Activated naive CD8-positive, alpha-beta T cell treated with anti-CD3 and anti-CD28 coated beads, Interleukin-2, amount 50 U/mL, for 24 hours (primary cell): Measurements from ENCODE around the gene MANEAL.
"Not testable (repeated sequence)": the region's sequence is repeated elsewhere in the genome, so short reads cannot be mapped to it uniquely, and the experiment has no call there.

Source experiments
- ATAC-seq: fragments of 150-1000 bp; cut with Tn5 transposase; one replicate; pipeline ENCODE4 v1.10.0; 2021
- DNase-seq: peaks from one replicate; pipeline ENCODE4 v3.0.0; 2021
- H3K27ac Mint-ChIP-seq: one replicate; pipeline ENCODE4 v1.8.0; 2021; ENCODE audit warnings: mild to moderate bottlenecking, mixed read lengths
- H3K27me3 Mint-ChIP-seq: one replicate; pipeline ENCODE4 v1.8.0; 2021; ENCODE audit warnings: mixed read lengths
- H3K36me3 Mint-ChIP-seq: one replicate; pipeline ENCODE4 v1.8.0; 2021; ENCODE audit warnings: low read depth, mixed read lengths
- H3K4me1 Mint-ChIP-seq: one replicate; pipeline ENCODE4 v1.8.0; 2021; ENCODE audit warnings: mixed read lengths
- H3K4me3 Mint-ChIP-seq: one replicate; pipeline ENCODE4 v1.8.0; 2021; ENCODE audit warnings: mild to moderate bottlenecking, moderate library complexity, mixed read lengths
- H3K9me3 Mint-ChIP-seq: one replicate; pipeline ENCODE4 v1.8.0; 2021; ENCODE audit warnings: mixed read lengths

Gene MANEAL

GRCh38 chr1:37764888-37765441, 28.7 kb upstream of the MANEAL start, which contains the start of gene EPHA10:
EPHA10 (minus strand) TSS chr1:37765120; CDS start chr1:37765066, 54 bp downstream.
- Mint-ChIP-seq H3K36me3 (peaks cover 2% of the 10 kb centered on the region), H3K27me3 (peaks cover 76% of the 10 kb centered on the region), H3K9me3 (no peaks in the 10 kb centered on the region), H3K4me1 (peaks cover 17% of the 10 kb centered on the region), H3K4me3 (peak within 1 kb of the TSS; percentile 38), H3K27ac (no peak within 1 kb of the TSS)
- DNase-seq (no peak), ATAC-seq (no peak)

DNA sequence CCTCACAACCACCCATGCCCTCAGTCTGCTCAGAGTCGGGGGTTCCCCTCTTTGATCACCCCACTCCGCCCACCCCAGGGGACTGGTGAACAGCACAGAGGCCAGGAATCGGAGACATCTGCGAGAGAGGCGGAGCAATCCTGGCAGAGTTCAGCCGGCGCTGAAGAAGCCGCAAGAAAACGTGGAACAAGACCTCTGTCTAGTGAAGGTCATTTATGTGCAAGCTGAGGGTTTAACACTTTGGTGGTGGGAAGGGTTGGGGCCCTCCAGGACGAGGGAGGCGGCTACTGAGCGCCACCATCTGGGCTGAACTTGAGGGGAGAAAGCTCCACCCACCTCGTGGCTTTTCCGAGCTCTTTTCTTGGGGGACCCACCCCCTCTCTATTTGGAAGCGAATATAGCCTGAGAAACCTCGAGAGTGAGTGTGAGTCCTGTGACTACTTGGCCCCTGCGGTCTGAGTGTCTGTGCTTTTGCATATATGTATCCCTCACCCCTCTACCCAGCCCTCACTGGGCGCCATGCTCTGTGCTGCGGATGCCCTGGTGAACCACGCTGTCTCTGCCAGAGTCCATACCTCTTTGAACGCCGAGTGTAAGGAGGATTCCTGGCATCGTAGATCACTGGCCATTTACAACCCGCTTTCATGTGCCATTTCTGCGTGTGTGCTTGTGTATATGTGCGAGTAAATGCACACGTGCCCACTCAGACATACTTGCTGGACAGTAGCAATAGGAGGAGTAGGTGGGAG, 27.6 kb upstream of the MANEAL start:
- H3K36me3 Mint-ChIP-seq = peaks cover 2% of the 10 kb centered on the region
- peaks cover 17% of the 10 kb centered on the region for H3K4me1 Mint-ChIP-seq
- peaks cover 83% of the 10 kb centered on the region for H3K27me3 Mint-ChIP-seq
- H3K9me3 Mint-ChIP-seq = no peaks in the 10 kb centered on the region
- H3K27ac Mint-ChIP-seq = no peak overlapping the region
- ATAC-seq (peak; percentile 87), DNase-seq (peak; percentile 42)
- peak overlapping the region; percentile 38 for H3K4me3 Mint-ChIP-seq

- Mint-ChIP-seq H3K9me3 (no peaks in the 10 kb centered on the region), H3K27ac (no peak overlapping the region), H3K27me3 (peaks cover 74% of the 10 kb centered on the region), H3K4me1 (peaks cover 17% of the 10 kb centered on the region), H3K36me3 (peaks cover 2% of the 10 kb centered on the region), H3K4me3 (no peak overlapping the region)
- DNase-seq = no peak
- ATAC-seq = no peak
Measured at GRCh38 chr1:37767488-37767887, 26.2 kb upstream of the MANEAL start.

DNA sequence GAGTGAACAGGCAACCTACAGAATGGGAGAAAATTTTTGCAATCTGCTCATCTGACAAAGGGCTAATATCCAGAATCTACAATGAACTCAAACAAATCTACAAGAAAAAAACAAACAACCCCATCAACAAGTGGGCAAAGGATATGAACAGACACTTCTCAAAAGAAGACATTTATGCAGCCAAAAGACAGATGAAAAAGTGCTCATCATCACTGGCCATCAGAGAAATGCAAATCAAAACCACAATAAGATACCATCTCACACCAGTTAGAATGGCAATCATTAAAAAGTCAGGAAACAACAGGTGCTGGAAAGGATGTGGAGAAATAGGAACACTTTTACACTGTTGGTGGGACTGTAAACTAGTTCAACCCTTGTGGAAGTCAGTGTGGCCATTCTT, 22.2 kb upstream of the MANEAL start:
- not testable (repeated sequence) for H3K27ac Mint-ChIP-seq, H3K9me3 Mint-ChIP-seq
- peaks cover 47% of the 10 kb centered on the region for H3K27me3 Mint-ChIP-seq

DNA sequence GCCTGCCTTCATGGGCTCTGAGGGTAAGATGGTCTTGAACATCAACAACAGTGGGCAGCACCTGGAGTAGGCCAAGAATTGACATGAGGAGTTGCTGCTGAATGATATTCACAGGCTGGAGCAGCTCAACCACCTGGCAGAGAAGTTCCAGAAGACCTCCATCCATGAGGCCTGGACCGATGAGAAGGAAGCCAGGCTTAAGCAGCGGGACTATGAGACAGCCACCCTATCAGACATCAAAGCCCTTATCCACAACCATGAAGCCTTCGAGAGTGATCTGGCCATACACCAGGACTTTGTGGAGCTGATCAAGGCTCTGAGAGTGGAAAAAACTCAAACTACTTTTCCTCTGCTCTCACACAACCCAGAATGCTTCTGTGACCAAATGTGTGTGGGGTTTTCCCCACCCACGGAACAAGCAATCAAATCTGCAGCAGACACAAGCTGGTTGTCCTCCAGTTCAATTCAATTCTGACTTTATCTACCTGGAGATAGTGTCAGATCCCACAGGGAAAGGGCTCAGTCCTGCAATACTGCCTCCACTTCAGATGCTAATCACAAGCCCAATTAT, 16.6 kb upstream of the MANEAL start:
- H3K27ac Mint-ChIP-seq = no peak overlapping the region
- DNase-seq = peak; percentile 32
- H3K36me3 Mint-ChIP-seq = no peaks in the 10 kb centered on the region
- H3K4me3 Mint-ChIP-seq = no peak overlapping the region
- H3K9me3 Mint-ChIP-seq = peaks cover 3% of the 10 kb centered on the region
- peaks cover 10% of the 10 kb centered on the region for H3K4me1 Mint-ChIP-seq
- H3K27me3 Mint-ChIP-seq = peaks cover 14% of the 10 kb centered on the region
- ATAC-seq = peak; percentile 77

More for the DNA sequence above, 22.2 kb upstream of the MANEAL start:
- H3K4me3 Mint-ChIP-seq, H3K4me1 Mint-ChIP-seq, H3K36me3 Mint-ChIP-seq, ATAC-seq, DNase-seq: not testable (repeated sequence)

- Mint-ChIP-seq H3K4me3 (no peak overlapping the region), H3K27me3 (peaks cover 8% of the 10 kb centered on the region), H3K9me3 (peaks cover 3% of the 10 kb centered on the region), H3K27ac (no peak overlapping the region), H3K4me1 (peaks cover 10% of the 10 kb centered on the region), H3K36me3 (no peaks in the 10 kb centered on the region)
- DNase-seq = no peak
- no peak for ATAC-seq
Measured at GRCh38 chr1:37778654-37779053, 15.0 kb upstream of the MANEAL start.

- H3K27ac Mint-ChIP-seq = no peak overlapping the region
- no peak overlapping the region for H3K4me3 Mint-ChIP-seq
- peaks cover 22% of the 10 kb centered on the region for H3K27me3 Mint-ChIP-seq
- H3K9me3 Mint-ChIP-seq = no peaks in the 10 kb centered on the region
- H3K36me3 Mint-ChIP-seq = no peaks in the 10 kb centered on the region
- DNase-seq (no peak), ATAC-seq (no peak)
- H3K4me1 Mint-ChIP-seq = peaks cover under 1% of the 10 kb centered on the region
Measured at GRCh38 chr1:37782491-37782890, 11.2 kb upstream of the MANEAL start.

- peaks cover 39% of the 10 kb centered on the region for H3K27me3 Mint-ChIP-seq
- DNase-seq (no peak), ATAC-seq (no peak)
- H3K9me3 Mint-ChIP-seq = no peaks in the 10 kb centered on the region
- H3K36me3 Mint-ChIP-seq = peaks cover 1% of the 10 kb centered on the region
- peaks cover 20% of the 10 kb centered on the region for H3K4me1 Mint-ChIP-seq
- no peak overlapping the region for H3K27ac Mint-ChIP-seq
- peak overlapping the region; percentile 21 for H3K4me3 Mint-ChIP-seq
Measured at GRCh38 chr1:37792943-37793686, 532 bp upstream of the MANEAL start.

GRCh38 chr1:37794372-37795339, 1.0 kb downstream of the MANEAL start:
- no peaks in the 10 kb centered on the region for H3K9me3 Mint-ChIP-seq
- DNase-seq (no peak), ATAC-seq (peak; percentile 21)
- H3K4me3 Mint-ChIP-seq = peak overlapping the region; percentile 60
- no peak overlapping the region for H3K27ac Mint-ChIP-seq
- peaks cover 3% of the 10 kb centered on the region for H3K36me3 Mint-ChIP-seq
- H3K27me3 Mint-ChIP-seq = peaks cover 31% of the 10 kb centered on the region
- H3K4me1 Mint-ChIP-seq = peaks cover 20% of the 10 kb centered on the region

- Mint-ChIP-seq H3K27ac (no peak overlapping the region), H3K9me3 (no peaks in the 10 kb centered on the region), H3K4me3 (peak overlapping the region; percentile 60), H3K27me3 (peaks cover 29% of the 10 kb centered on the region), H3K36me3 (peaks cover 8% of the 10 kb centered on the region), H3K4me1 (peaks cover 20% of the 10 kb centered on the region)
- no peak for ATAC-seq
- peak; percentile 56 for DNase-seq
Measured at GRCh38 chr1:37795340-37796125, 1.9 kb downstream of the MANEAL start.

DNA sequence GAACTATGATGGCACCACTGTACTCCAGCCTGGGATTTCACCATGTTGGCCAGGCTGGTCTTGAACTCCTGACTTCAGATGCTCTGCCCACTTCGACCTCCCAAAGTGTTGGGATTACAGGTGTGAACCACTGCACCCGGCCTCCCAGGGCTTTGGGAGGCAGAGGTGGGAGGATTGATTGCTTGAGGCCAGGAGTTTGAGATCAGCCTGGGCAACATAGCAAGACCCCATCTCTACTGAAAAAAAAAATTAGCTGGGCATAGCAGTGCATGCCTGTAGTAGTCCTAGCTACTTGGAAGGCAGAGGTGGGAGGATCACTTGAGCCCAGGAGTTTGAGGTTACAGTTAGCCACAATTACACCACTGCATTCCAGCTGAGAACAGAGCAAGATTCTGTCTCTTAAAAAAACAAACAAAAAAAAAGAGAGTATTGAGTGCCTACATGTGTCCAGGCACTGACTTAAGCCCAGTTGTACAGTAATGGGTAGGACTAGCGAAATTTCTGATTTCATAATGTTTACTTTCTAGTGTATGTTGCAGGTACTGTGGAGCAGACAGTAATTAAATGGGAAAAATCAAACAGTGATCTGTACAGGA, 4.2 kb downstream of the MANEAL start:
- ATAC-seq (no peak), DNase-seq (no peak)
- Mint-ChIP-seq H3K4me3 (no peak overlapping the region), H3K4me1 (peaks cover 20% of the 10 kb centered on the region), H3K9me3 (no peaks in the 10 kb centered on the region), H3K27me3 (peaks cover 8% of the 10 kb centered on the region), H3K27ac (no peak overlapping the region), H3K36me3 (peaks cover 20% of the 10 kb centered on the region)

GRCh38 chr1:37802439-37802838, 8.8 kb downstream of the MANEAL start:
- Mint-ChIP-seq H3K27ac (no peak overlapping the region), H3K4me3 (no peak overlapping the region), H3K36me3 (peaks cover 62% of the 10 kb centered on the region)

DNA sequence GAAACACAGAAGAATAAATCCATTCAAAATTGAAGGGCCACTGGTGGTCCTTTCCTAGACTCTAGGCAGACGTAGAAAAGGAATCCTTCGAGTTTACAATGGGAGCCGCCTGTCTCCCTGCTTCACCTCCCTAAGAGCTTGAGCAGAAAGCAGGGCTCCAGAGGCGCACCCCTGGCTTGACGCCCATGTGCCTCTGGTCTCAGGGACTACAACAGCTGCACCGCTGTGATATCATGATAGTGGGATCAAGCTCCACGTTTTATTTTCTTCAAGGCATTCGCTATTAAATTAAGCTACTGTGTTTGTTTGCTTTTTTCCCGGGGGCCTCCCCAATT, 13.5 kb downstream of the MANEAL start:
- ATAC-seq (no peak), DNase-seq (no peak)
- H3K4me1 Mint-ChIP-seq = peaks cover 48% of the 10 kb centered on the region
- no peaks in the 10 kb centered on the region for H3K9me3 Mint-ChIP-seq
- H3K27ac Mint-ChIP-seq = peak overlapping the region; percentile 93
- H3K4me3 Mint-ChIP-seq = peak overlapping the region; percentile 91
- no peaks in the 10 kb centered on the region for H3K27me3 Mint-ChIP-seq
- peaks cover 53% of the 10 kb centered on the region for H3K36me3 Mint-ChIP-seq

More at GRCh38 chr1:37802439-37802838, 8.8 kb downstream of the MANEAL start:
- DNase-seq (no peak), ATAC-seq (no peak)
- Mint-ChIP-seq H3K9me3 (no peaks in the 10 kb centered on the region), H3K4me1 (peaks cover 23% of the 10 kb centered on the region), H3K27me3 (no peaks in the 10 kb centered on the region)
